ENCODE results near the gene SNX10. TPM values are rescaled to one million over a fixed set of nuclear protein-coding genes. Genes with fewer than 3 reads are reported as not detected.

SNX10 gene
- total and polyA plus RNA-seq, 2 donors (not counting 1 experiment from before 2014, with no cell fraction given), result under 0.01 to 0.41 TPM

DNA sequence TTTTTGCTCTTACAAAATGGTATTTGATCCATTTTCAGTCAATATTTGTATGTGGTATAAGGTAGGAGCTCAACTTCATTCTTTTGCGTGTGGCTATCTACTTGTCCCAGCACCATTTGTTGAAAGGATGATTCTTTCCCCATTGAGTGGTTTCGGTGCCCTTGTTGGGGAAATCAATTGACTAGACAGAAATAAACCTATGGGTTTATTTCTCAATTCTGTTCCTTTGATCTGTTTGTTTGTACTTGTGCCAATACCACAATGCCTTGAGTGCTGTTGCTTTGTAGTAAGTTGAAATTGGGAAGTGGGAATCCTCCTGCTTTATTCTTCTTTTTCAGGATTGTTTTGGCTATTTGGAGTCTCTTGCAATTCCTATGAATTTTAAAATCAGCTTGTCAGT, 41.0 kb downstream of the SNX10 start:
- Histone ChIP-seq H3K79me2 (ENCODE audit: control insufficient read depth, insufficient read depth, low read length) (no peaks in the 10 kb centered on the region), H2AFZ (ENCODE audit: low read length) (no peak overlapping the region), H3K9ac (ENCODE audit: insufficient read depth, low read length) (no peak overlapping the region), H3K27ac (ENCODE audit: insufficient read depth, low read length) (no peak overlapping the region), H3K4me3 (replicated peaks in 1 of 4; ENCODE audit: control extremely low read depth in 1 of 4, insufficient read depth in 1 of 4, low read depth in 3 of 4, low read length in 4 of 4) (no peak overlapping the region), H3K9me3 (ENCODE audit: control insufficient read depth, insufficient read depth, low read depth, low read length) (no peaks in the 10 kb centered on the region), H3K4me2 (ENCODE audit: extremely low read depth, insufficient read depth, low read length) (no peak overlapping the region), H3K27me3 (ENCODE audit: control insufficient read depth, insufficient read depth, low read length) (no peaks in the 10 kb centered on the region), H4K20me1 (ENCODE audit: control insufficient read depth, extremely low read depth, insufficient read depth, low read length) (no peaks in the 10 kb centered on the region), H3K4me1 (ENCODE audit: control insufficient read depth, extremely low read depth, insufficient read depth, low read length) (no peaks in the 10 kb centered on the region), H3K36me3 (ENCODE audit: control insufficient read depth, insufficient read depth, low read length) (no peaks in the 10 kb centered on the region)
- no peak for TF ChIP-seq EZH2 (IDR thresholded peaks at IDR 0.05; ENCODE audit: low read length, missing control alignments)
- TF ChIP-seq, protein P1, sequence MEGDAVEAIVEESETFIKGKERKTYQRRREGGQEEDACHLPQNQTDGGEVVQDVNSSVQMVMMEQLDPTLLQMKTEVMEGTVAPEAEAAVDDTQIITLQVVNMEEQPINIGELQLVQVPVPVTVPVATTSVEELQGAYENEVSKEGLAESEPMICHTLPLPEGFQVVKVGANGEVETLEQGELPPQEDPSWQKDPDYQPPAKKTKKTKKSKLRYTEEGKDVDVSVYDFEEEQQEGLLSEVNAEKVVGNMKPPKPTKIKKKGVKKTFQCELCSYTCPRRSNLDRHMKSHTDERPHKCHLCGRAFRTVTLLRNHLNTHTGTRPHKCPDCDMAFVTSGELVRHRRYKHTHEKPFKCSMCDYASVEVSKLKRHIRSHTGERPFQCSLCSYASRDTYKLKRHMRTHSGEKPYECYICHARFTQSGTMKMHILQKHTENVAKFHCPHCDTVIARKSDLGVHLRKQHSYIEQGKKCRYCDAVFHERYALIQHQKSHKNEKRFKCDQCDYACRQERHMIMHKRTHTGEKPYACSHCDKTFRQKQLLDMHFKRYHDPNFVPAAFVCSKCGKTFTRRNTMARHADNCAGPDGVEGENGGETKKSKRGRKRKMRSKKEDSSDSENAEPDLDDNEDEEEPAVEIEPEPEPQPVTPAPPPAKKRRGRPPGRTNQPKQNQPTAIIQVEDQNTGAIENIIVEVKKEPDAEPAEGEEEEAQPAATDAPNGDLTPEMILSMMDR (conservative IDR thresholded peaks at IDR 0.05 in 1 of 2, IDR thresholded peaks at IDR 0.05 in 1 of 2; ENCODE audit: low read depth in 1 of 2, low read length in 2 of 2), result no peak
- no peak for DNase-seq (ENCODE audit: low read depth in 2 of 2)

DNA sequence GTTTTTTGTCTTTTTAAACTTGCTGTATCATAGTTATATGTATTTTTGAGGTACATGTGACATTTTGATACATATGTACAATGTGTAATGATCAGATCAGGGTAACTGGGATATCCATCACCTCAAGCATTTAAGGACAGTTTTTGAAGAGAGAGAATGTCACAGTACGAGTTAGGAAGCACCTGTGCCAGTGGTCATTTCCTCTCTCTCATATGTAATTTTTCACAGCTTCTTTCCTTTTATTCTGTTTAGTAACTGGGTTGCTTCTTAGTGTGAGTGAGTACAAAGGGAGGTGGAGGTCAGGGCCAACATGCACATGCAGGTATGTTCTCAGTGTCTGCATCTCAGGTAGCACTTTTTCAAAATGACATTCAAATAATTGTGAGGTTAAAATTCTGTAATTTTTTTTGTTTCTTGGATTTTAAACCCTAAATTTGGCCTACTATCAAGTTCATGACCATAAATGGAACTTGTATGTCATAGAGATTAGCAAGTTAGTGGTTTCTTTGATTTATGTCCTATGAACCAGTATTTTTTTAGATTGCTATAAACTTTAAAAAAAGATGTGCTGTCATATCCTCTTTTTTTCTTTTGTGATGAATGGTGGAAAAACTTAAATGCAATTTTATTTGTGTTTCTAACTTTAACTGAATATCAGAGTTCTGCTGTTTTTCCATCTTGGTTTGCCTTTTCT, 42.7 kb downstream of the SNX10 start:
- Histone ChIP-seq H3K36me3 (ENCODE audit: control insufficient read depth, insufficient read depth, low read length) (no peaks in the 10 kb centered on the region), H3K27ac (ENCODE audit: insufficient read depth, low read length) (no peak overlapping the region), H3K9me3 (ENCODE audit: control insufficient read depth, insufficient read depth, low read depth, low read length) (no peaks in the 10 kb centered on the region), H3K4me3 (replicated peaks in 1 of 4; ENCODE audit: control extremely low read depth in 1 of 4, insufficient read depth in 1 of 4, low read depth in 3 of 4, low read length in 4 of 4) (no peak overlapping the region), H3K79me2 (ENCODE audit: control insufficient read depth, insufficient read depth, low read length) (no peaks in the 10 kb centered on the region), H4K20me1 (ENCODE audit: control insufficient read depth, extremely low read depth, insufficient read depth, low read length) (no peaks in the 10 kb centered on the region), H3K27me3 (ENCODE audit: control insufficient read depth, insufficient read depth, low read length) (no peaks in the 10 kb centered on the region), H3K9ac (ENCODE audit: insufficient read depth, low read length) (no peak overlapping the region), H3K4me2 (ENCODE audit: extremely low read depth, insufficient read depth, low read length) (no peak overlapping the region), H2AFZ (ENCODE audit: low read length) (no peak overlapping the region), H3K4me1 (ENCODE audit: control insufficient read depth, extremely low read depth, insufficient read depth, low read length) (no peaks in the 10 kb centered on the region)
- TF ChIP-seq, protein P1 (conservative IDR thresholded peaks at IDR 0.05 in 1 of 2, IDR thresholded peaks at IDR 0.05 in 1 of 2; ENCODE audit: low read depth in 1 of 2, low read length in 2 of 2), result no peak
- TF ChIP-seq EZH2 (IDR thresholded peaks at IDR 0.05; ENCODE audit: low read length, missing control alignments), result no peak
- no peak for DNase-seq (ENCODE audit: low read depth in 2 of 2)

DNA sequence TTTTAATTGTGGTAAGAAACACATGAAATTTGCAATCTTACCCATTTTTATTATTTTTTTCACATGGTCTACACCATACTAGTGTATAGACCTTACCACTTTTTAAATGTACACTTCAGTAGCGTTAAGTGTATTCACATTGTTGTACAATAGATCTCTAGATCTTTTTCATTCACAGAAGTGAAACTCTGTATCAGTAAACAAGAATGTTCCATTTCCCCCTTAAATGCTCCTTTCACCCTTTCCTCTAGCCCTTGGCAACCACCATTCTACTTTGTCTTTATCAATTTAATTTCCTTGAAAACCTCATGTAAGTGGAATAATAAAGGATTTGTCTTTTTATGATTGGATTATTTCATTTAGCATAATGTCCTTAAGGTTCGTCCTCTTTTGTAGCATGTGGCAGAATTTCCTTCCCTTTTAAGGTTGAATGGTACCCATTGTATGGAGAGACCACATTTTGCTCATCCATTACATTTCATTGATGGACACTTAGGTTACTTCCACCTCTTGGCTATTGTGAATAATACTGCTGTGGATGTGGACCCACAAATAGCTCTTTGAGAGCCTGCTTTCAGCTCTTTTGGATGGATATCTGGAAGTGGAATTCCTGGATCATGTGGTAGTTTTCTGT, 45.7 kb downstream of the SNX10 start:
- H3K4me1 ChIP-seq (ENCODE audit: control insufficient read depth, extremely low read depth, insufficient read depth, low read length), result no peaks in the 10 kb centered on the region
- H4K20me1 ChIP-seq (ENCODE audit: control insufficient read depth, extremely low read depth, insufficient read depth, low read length), result no peaks in the 10 kb centered on the region
- H2AFZ ChIP-seq (ENCODE audit: low read length), result no peak overlapping the region
- no peak overlapping the region for H3K4me2 ChIP-seq (ENCODE audit: extremely low read depth, insufficient read depth, low read length)
- H3K27ac ChIP-seq (ENCODE audit: insufficient read depth, low read length), result no peak overlapping the region
- H3K79me2 ChIP-seq (ENCODE audit: control insufficient read depth, insufficient read depth, low read length), result no peaks in the 10 kb centered on the region
- H3K9me3 ChIP-seq (ENCODE audit: control insufficient read depth, insufficient read depth, low read depth, low read length), result no peaks in the 10 kb centered on the region
- no peak overlapping the region for H3K9ac ChIP-seq (ENCODE audit: insufficient read depth, low read length)
- H3K4me3 ChIP-seq (replicated peaks in 1 of 4; ENCODE audit: control extremely low read depth in 1 of 4, insufficient read depth in 1 of 4, low read depth in 3 of 4, low read length in 4 of 4), result no peak overlapping the region
- no peaks in the 10 kb centered on the region for H3K27me3 ChIP-seq (ENCODE audit: control insufficient read depth, insufficient read depth, low read length)
- TF ChIP-seq, protein P1 (conservative IDR thresholded peaks at IDR 0.05 in 1 of 2, IDR thresholded peaks at IDR 0.05 in 1 of 2; ENCODE audit: low read depth in 1 of 2, low read length in 2 of 2), result no peak
- no peak for TF ChIP-seq EZH2 (IDR thresholded peaks at IDR 0.05; ENCODE audit: low read length, missing control alignments)
- DNase-seq (ENCODE audit: low read depth in 2 of 2), result no peak
- no peaks in the 10 kb centered on the region for H3K36me3 ChIP-seq (ENCODE audit: control insufficient read depth, insufficient read depth, low read length)

Data from fibroblast of lung (primary cell).